Posterior cingulate gyrus (tissue), 11 donors: ENCODE measurements around the gene ITGA6.
"Not testable (repeated sequence)": the region's sequence is repeated elsewhere in the genome, so short reads cannot be mapped to it uniquely, and the experiment has no call there.

Experiments used
- DNase-seq, 10 donors: peaks; one replicate each; pipeline versions ENCODE4 v3.0.0 to v3.0.0-alpha.2; 2020 to 2021; ENCODE audit warnings: mixed read lengths in 3 of 10
- intact Hi-C: fragments of 100-400 bp; cut with DNase I; formaldehyde crosslinking; loops from one replicate; pipeline ENCODE4 v1.15.1; 2023

ITGA6 gene

GRCh38 chr2:172507199-172507598, 79.8 kb downstream of the ITGA6 start:
- intact Hi-C loops: no loop called here
- DNase-seq: no peak

GRCh38 chr2:172510088-172510487, 82.7 kb downstream of the ITGA6 start:
- intact Hi-C loops: no loop called here
- DNase-seq: no peak

GRCh38 chr2:172510548-172510947, 83.2 kb downstream of the ITGA6 start:
- intact Hi-C loops: no loop called here
- DNase-seq: no peak

- DNase-seq: no peak
- intact Hi-C loops: no loop called here
Observed at GRCh38 chr2:172512810-172513523, 85.6 kb downstream of the ITGA6 start.

GRCh38 chr2:172513524-172513900, 86.1 kb downstream of the ITGA6 start:
- DNase-seq: no peak
- intact Hi-C loops: no loop called here

GRCh38 chr2:172513935-172514586, 86.7 kb downstream of the ITGA6 start:
- DNase-seq: peak in 8 of 10 donors; percentile 8 to 79 (median 32)
- intact Hi-C loops: no loop called here

GRCh38 chr2:172516299-172516698, 88.9 kb downstream of the ITGA6 start:
- no peak for DNase-seq
- intact Hi-C loops: no loop called here

- DNase-seq: no peak
- intact Hi-C loops: no loop called here
Observed at GRCh38 chr2:172518995-172519394, 91.6 kb downstream of the ITGA6 start.

GRCh38 chr2:172525601-172526000, 98.2 kb downstream of the ITGA6 start:
- no peak for DNase-seq
- intact Hi-C loops: no loop called here

GRCh38 chr2:172531309-172531708, 103.9 kb downstream of the ITGA6 start:
- intact Hi-C loops: no loop called here
- DNase-seq: no peak

GRCh38 chr2:172532461-172532860, 105.1 kb downstream of the ITGA6 start:
- DNase-seq, intact Hi-C loops: not testable (repeated sequence)

GRCh38 chr2:172533687-172534086, 106.3 kb downstream of the ITGA6 start:
- DNase-seq: no peak
- intact Hi-C loops: no loop called here

GRCh38 chr2:172535119-172535518, 107.7 kb downstream of the ITGA6 start:
- no peak for DNase-seq
- intact Hi-C loops: no loop called here

GRCh38 chr2:172537851-172538250, 110.5 kb downstream of the ITGA6 start:
- DNase-seq, intact Hi-C loops: not testable (repeated sequence)

GRCh38 chr2:172539767-172540166, 112.4 kb downstream of the ITGA6 start:
- intact Hi-C loops: no loop called here
- no peak for DNase-seq

- intact Hi-C loops: no loop called here
Observed at GRCh38 chr2:172540421-172540820, 113.0 kb downstream of the ITGA6 start.

GRCh38 chr2:172545408-172546075, 118.2 kb downstream of the ITGA6 start:
- intact Hi-C loops: no loop called here
- DNase-seq: no peak

More at GRCh38 chr2:172540421-172540820, 113.0 kb downstream of the ITGA6 start:
- DNase-seq: no peak

GRCh38 chr2:172549131-172549530, 121.7 kb downstream of the ITGA6 start:
- DNase-seq: no peak

GRCh38 chr2:172549802-172550201, 122.4 kb downstream of the ITGA6 start:
- DNase-seq, intact Hi-C loops: not testable (repeated sequence)

More at GRCh38 chr2:172549131-172549530, 121.7 kb downstream of the ITGA6 start:
- intact Hi-C loops: no loop called here

GRCh38 chr2:172550419-172550818, 123.0 kb downstream of the ITGA6 start:
- intact Hi-C loops: no loop called here

GRCh38 chr2:172551271-172551670, 123.9 kb downstream of the ITGA6 start:
- intact Hi-C loops: no loop called here
- DNase-seq: no peak

More at GRCh38 chr2:172550419-172550818, 123.0 kb downstream of the ITGA6 start:
- no peak for DNase-seq
